GM18951 (cell line): ENCODE data around the gene CLDND2.
"Not testable (repeated sequence)": the region's sequence is repeated elsewhere in the genome, so short reads cannot be mapped to it uniquely, and the experiment has no call there.

Experiments
- POLR2A ChIP-seq: IDR thresholded peaks from 4 replicates; pipeline ENCODE4 v1.6.1; 2011; ENCODE audit warnings: mild to moderate bottlenecking; ENCODE audit not compliant: insufficient read length, insufficient read depth; ENCODE audit errors: extremely low read depth
- in situ Hi-C: fragments of 300-500 bp; cut with MboI; formaldehyde crosslinking; loops from one replicate; pipeline ENCODE4 v1.12.0; 2022; ENCODE audit warnings: low sequenced_read_pairs, mixed read lengths, inconsistent platforms; ENCODE audit not compliant: unreplicated experiment

The CLDND2 gene, protein sequence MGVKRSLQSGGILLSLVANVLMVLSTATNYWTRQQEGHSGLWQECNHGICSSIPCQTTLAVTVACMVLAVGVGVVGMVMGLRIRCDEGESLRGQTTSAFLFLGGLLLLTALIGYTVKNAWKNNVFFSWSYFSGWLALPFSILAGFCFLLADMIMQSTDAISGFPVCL

GRCh38 chr19:51368366-51369282, at the start of gene CLDND2:
CLDND2 (minus strand) TSS chr19:51369003; CDS start chr19:51368577, 426 bp downstream.
- TF ChIP-seq POLR2A, result no peak
- in situ Hi-C loops, result no loop called here

DNA sequence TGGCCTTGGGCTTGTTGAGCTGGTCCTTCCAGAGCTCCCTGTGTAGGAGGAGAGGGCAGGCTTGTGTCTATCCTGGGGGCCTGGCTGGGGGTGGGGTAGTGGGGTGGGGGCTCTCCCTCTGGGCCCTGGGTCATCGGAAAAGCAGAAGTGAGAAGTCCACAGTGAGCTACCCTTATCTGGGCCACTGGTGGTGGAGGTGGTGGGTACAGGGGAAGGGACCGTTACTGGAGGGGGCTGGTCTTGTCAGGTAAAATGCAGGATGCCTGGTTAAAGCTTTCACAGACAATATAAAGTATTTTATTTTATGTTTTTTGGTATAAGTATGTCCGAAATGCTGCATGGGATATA, 49.0 kb upstream of the CLDND2 start:
- TF ChIP-seq POLR2A, result no peak
- in situ Hi-C loops, result no loop called here

GRCh38 chr19:51417107-51417809, 48.5 kb upstream of the CLDND2 start, which contains the start of gene SIGLEC10:
SIGLEC10 (minus strand) TSS chr19:51417642; CDS start chr19:51417581, 61 bp downstream.
- TF ChIP-seq POLR2A, result peak; percentile 61
- in situ Hi-C loops, result no loop called here

DNA sequence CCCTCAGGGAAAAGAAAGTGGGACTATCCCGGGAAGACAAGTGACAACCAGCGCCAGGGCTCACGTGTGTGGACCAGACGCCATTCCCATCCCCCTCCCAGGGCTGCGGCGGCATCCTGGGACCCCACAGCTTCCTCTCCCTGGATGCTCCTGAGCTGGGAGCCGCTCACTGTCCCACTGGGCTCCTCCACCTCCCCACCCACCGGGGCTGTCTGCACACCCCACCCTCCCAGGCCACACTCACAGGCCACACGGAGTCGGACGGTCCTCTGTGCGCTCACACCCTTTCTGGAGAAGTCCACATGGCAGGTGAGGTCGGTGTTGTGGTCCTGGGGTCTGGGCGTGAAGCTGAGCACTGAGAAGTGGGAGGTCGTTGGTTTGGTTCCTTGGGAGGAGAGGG, 47.6 kb upstream of the CLDND2 start:
- in situ Hi-C loops, result not testable (repeated sequence)

DNA sequence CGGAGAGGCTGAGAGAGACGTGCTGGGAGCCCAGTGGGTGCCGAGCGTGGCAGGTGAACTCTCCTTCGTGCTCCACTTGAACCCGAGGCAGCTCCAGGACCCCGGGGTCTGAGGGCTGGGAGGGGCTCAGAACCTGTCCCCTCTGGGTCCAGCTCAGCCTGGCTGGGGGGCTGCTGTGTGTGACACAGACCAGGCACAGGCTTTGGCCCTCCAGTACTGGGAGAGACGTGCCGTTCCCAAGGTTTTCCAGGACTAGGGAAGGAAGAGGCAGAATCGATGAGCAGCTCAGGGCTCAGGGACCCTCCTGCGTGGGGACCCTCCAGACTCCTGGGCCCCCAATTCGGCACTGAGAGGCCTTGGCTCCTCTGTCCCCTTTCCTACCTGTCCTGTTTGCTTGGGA, 46.4 kb upstream of the CLDND2 start:
- no peak for TF ChIP-seq POLR2A
- in situ Hi-C loops, result no loop called here

- in situ Hi-C loops, result no loop called here
- TF ChIP-seq POLR2A, result no peak
These were observed 42.3 kb upstream of the CLDND2 start for GRCh38 chr19:51410950-51411748.

GRCh38 chr19:51407511-51408131, 38.8 kb upstream of the CLDND2 start:
- TF ChIP-seq POLR2A, result no peak
- in situ Hi-C loops, result no loop called here

DNA sequence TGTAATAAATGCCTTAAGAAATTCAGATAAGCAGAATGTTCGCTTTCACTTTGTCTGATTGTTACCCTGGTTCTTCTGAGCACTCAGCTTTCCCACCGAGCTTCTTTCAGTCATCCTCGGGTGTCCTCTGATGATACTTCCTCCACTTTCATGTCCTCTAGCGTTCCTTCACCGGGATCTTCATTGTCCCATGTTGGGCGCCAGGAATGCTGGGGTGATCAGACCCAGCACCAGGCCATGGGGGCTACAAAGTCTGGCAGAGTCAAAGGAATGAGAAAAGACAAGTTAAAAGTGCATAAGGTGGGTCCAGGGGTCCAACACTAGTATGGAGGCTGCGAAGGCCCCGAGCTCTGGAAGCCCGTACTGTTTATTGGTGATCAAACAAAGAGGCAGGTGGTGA, 33.3 kb upstream of the CLDND2 start:
- in situ Hi-C loops, result no loop called here
- TF ChIP-seq POLR2A, result no peak

- in situ Hi-C loops, result not testable (repeated sequence)
These were observed 31.1 kb upstream of the CLDND2 start for GRCh38 chr19:51399936-51400335.

DNA sequence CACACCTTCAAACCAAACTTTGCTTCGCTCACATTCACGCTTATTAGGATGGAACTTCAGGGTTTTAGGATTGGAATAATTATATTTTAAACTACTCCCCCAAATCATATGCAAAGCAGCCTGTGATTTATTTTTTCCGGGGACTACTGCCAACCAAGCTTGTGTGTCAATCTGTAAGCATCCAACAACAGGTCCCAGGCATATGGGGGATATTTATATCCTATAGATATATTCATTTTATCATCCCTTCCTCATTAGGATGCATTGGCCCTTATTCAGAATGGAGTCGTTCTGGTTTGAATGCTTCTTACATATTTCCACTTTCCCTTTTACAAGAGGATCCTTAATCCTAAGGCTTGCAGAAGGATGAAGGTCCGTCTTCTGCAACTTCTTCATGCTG, 30.4 kb upstream of the CLDND2 start:
- no peak for TF ChIP-seq POLR2A
- in situ Hi-C loops, result no loop called here

DNA sequence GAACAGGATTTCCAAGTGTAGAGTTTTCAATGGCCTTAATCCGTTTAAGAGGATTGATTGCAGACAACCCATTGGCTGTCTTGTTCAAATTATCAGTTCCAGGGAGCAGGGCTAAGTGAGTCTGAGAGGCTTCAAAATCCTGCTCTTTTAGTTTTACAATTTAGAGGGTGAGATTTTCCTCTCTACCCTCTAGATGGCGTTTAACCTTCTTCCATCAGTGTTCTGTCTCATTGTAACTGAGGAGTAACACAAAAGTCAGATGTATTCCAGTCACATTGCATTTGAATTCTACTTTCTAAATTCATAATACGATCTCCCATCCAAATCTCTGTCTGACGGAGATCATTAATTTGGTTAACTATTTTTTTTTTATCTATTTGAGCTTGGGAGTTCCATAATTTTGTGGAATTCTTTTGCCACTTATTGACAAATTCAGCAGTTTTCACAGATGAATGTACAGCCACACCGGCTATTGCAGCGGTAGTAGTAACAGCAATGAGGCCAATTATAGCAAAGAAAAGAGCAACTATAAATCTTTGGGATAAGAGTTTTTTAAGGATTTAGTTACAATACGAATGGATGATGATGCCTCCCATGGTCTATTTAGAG, 29.4 kb upstream of the CLDND2 start:
- no peak for TF ChIP-seq POLR2A
- in situ Hi-C loops, result no loop called here

- in situ Hi-C loops, result not testable (repeated sequence)
These were observed 28.6 kb upstream of the CLDND2 start for GRCh38 chr19:51397453-51397852.
